PC-3 (cell line): Measurements from ENCODE around the gene APOL1. TPM values are rescaled to one million over a fixed set of nuclear protein-coding genes. Genes with fewer than 3 reads are reported as not detected.

Experiments used
- ATAC-seq: fragments of 200-7000 bp; cut with Tn5 transposase; 2 replicates; pipeline ENCODE4 v1.9.1; 2020; ENCODE audit warnings: mild to moderate bottlenecking, moderate library complexity
- BruUV-seq: library from RNA; stranded (reverse); fragments of 400-500 nt; replicated peaks from 2 replicates; lab custom pipeline; 2021; lab: Mats Ljungman, UMichigan
- CTCF ChIA-PET: fragments of 300-600 bp; sonication (Branson Sonifier 250); formaldehyde crosslinking; loops from one replicate; lab custom pipeline; 2022; ENCODE audit warnings: antibody characterized with exemption; lab: Charles Lee
- POLR2A ChIA-PET: fragments of 300-600 bp; sonication (Branson Sonifier 250); formaldehyde crosslinking; loops from one replicate; lab custom pipeline; 2022; ENCODE audit warnings: antibody characterized with exemption; ENCODE audit not compliant: unreplicated experiment; lab: Charles Lee
- DNase-seq: peaks from one replicate; pipeline ENCODE4 v3.0.0-alpha.2; 2015
- H2AFZ ChIP-seq: fragments of 300-600 bp; sonication (generic); 2 replicates; pipeline ENCODE4 v1.6.0; 2016; ENCODE audit warnings: antibody characterized with exemption, low read length
- H3F3A ChIP-seq: fragments of 300-600 bp; sonication (generic); one replicate; pipeline ENCODE4 v1.6.0; 2017; ENCODE audit warnings: antibody characterized with exemption, low read length, control low read depth, mild to moderate bottlenecking; ENCODE audit not compliant: unreplicated experiment
- H3K27ac ChIP-seq: fragments of 300-600 bp; sonication (generic); 2 replicates; pipeline ENCODE4 v1.5.1; 2016; ENCODE audit warnings: mild to moderate bottlenecking, low read length
- H3K27me3 ChIP-seq: fragments of 300-600 bp; sonication (generic); 2 replicates; pipeline ENCODE4 v1.6.1; 2016; ENCODE audit warnings: low read length, mixed read lengths
- H3K36me3 ChIP-seq: fragments of 300-600 bp; sonication (generic); 2 replicates; pipeline ENCODE4 v1.6.1; 2016; ENCODE audit warnings: low read depth, mixed run types, low read length, mixed read lengths
- H3K4me1 ChIP-seq: fragments of 300-600 bp; sonication (generic); 2 replicates; pipeline ENCODE4 v1.5.1; 2016; ENCODE audit warnings: low read length; ENCODE audit not compliant: insufficient read depth
- H3K4me2 ChIP-seq: fragments of 300-600 bp; sonication (generic); 2 replicates; pipeline ENCODE4 v1.6.0; 2016; ENCODE audit warnings: low read length
- H3K4me3 ChIP-seq: fragments of 300-600 bp; sonication (generic); 2 replicates; pipeline ENCODE4 v1.5.1; 2016; ENCODE audit warnings: mild to moderate bottlenecking, low read length, mixed read lengths
- H3K79me2 ChIP-seq: fragments of 300-600 bp; sonication (generic); 2 replicates; pipeline ENCODE4 v1.6.1; 2017; ENCODE audit warnings: low read length, mixed read lengths
- H3K9ac ChIP-seq: fragments of 300-600 bp; sonication (generic); 2 replicates; pipeline ENCODE4 v1.6.0; 2016; ENCODE audit warnings: mild to moderate bottlenecking, low read length
- H3K9me2 ChIP-seq: fragments of 300-600 bp; sonication (generic); replicated peaks from 2 replicates; pipeline ENCODE4 v1.6.1; 2016; ENCODE audit warnings: mixed run types, low read length, mixed read lengths
- H3K9me3 ChIP-seq: fragments of 300-600 bp; sonication (generic); 2 replicates; pipeline ENCODE4 v1.6.1; 2016; ENCODE audit warnings: low read length, mixed read lengths
- H4K20me1 ChIP-seq: fragments of 300-600 bp; sonication (generic); 2 replicates; pipeline ENCODE4 v1.6.1; 2016; ENCODE audit warnings: low read length, mixed read lengths
- EZH2 ChIP-seq: fragments of 300-600 bp; sonication (generic); IDR thresholded peaks from one replicate; pipeline ENCODE4 v1.6.1; 2017; ENCODE audit warnings: antibody characterized with exemption, mild to moderate bottlenecking, low read length; ENCODE audit not compliant: unreplicated experiment
- EZH2phosphoT487 ChIP-seq: fragments of 300-600 bp; sonication (generic); IDR thresholded peaks from 2 replicates; pipeline ENCODE4 v1.6.1; 2018; ENCODE audit warnings: mild to moderate bottlenecking, antibody characterized with exemption, low read length, borderline replicate concordance
- intact Hi-C: fragments of 100-400 bp; cut with micrococcal nuclease; formaldehyde crosslinking; loops from 2 replicates; pipeline ENCODE4 v1.9.0; 2023
- total RNA-seq: library from RNA; depleted of rRNA; stranded (reverse); fragments of >200 nt; gene quantifications from 2 replicates; pipeline ENCODE4 v1.2.3, GENCODE V29; 2014
- TF ChIP-seq, protein P1 (sequence below): fragments of 300-600 bp; sonication (generic); conservative IDR thresholded peaks from 2 replicates; pipeline ENCODE4 v1.5.1; 2017; ENCODE audit warnings: antibody characterized with exemption, low read depth, mild to moderate bottlenecking, low read length

The APOL1 gene
- total RNA-seq, 1 experiment from 2014 or later: not detected

- no peaks in the 10 kb centered on the region for H3K27me3 ChIP-seq
- H3K36me3 ChIP-seq: peaks cover 66% of the 10 kb centered on the region
- H3K4me1 ChIP-seq: no peaks in the 10 kb centered on the region
- H3K9ac ChIP-seq: no peak overlapping the region
- H3K4me2 ChIP-seq: no peak overlapping the region
- intact Hi-C loops: no loop called here
- ATAC-seq (no peak), DNase-seq (no peak)
- no TSS peak for BruUV-seq
- TF ChIP-seq EZH2phosphoT487 (no peak), EZH2 (no peak)
- TF ChIP-seq, protein P1, sequence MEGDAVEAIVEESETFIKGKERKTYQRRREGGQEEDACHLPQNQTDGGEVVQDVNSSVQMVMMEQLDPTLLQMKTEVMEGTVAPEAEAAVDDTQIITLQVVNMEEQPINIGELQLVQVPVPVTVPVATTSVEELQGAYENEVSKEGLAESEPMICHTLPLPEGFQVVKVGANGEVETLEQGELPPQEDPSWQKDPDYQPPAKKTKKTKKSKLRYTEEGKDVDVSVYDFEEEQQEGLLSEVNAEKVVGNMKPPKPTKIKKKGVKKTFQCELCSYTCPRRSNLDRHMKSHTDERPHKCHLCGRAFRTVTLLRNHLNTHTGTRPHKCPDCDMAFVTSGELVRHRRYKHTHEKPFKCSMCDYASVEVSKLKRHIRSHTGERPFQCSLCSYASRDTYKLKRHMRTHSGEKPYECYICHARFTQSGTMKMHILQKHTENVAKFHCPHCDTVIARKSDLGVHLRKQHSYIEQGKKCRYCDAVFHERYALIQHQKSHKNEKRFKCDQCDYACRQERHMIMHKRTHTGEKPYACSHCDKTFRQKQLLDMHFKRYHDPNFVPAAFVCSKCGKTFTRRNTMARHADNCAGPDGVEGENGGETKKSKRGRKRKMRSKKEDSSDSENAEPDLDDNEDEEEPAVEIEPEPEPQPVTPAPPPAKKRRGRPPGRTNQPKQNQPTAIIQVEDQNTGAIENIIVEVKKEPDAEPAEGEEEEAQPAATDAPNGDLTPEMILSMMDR: no peak
- ChIA-PET POLR2A (no interaction called here), CTCF (no interaction called here)
- no peak overlapping the region for H3K4me3 ChIP-seq
- H2AFZ ChIP-seq: no peak overlapping the region
- H3K79me2 ChIP-seq: no peaks in the 10 kb centered on the region
- H3F3A ChIP-seq: no peaks in the 10 kb centered on the region
- H3K27ac ChIP-seq: no peak overlapping the region
- no peaks in the 10 kb centered on the region for H4K20me1 ChIP-seq
- H3K9me3 ChIP-seq: no peaks in the 10 kb centered on the region
- no peaks in the 10 kb centered on the region for H3K9me2 ChIP-seq
Measured at GRCh38 chr22:36291831-36292740, 39.2 kb downstream of the APOL1 start.

GRCh38 chr22:36292823-36293530 lies 40.0 kb downstream of the APOL1 start:
- H3K9me3 ChIP-seq: no peaks in the 10 kb centered on the region
- no peaks in the 10 kb centered on the region for H4K20me1 ChIP-seq
- no peaks in the 10 kb centered on the region for H3K9me2 ChIP-seq
- DNase-seq (no peak), ATAC-seq (no peak)
- no peaks in the 10 kb centered on the region for H3K79me2 ChIP-seq
- no peak overlapping the region for H2AFZ ChIP-seq
- H3F3A ChIP-seq: no peaks in the 10 kb centered on the region
- no peak overlapping the region for H3K4me2 ChIP-seq
- H3K36me3 ChIP-seq: peaks cover 69% of the 10 kb centered on the region
- BruUV-seq: no TSS peak
- H3K27me3 ChIP-seq: no peaks in the 10 kb centered on the region
- H3K4me1 ChIP-seq: no peaks in the 10 kb centered on the region
- no peak overlapping the region for H3K9ac ChIP-seq
- POLR2A ChIA-PET: no interaction called here
- intact Hi-C loops: no loop called here
- CTCF ChIA-PET: no interaction called here
- no peak overlapping the region for H3K27ac ChIP-seq
- no peak for TF ChIP-seq EZH2
- no peak for TF ChIP-seq EZH2phosphoT487
- TF ChIP-seq, protein P1: no peak
- H3K4me3 ChIP-seq: no peak overlapping the region
